VCaP (cell line): Measurements from ENCODE around the gene STOM.
A peak's percentile ranks its signal among the peaks of the same experiment; 100 is the strongest.

Experiments
- H3K27ac ChIP-seq: fragments of 450-650 bp; 2 replicates; pipeline ENCODE4 v1.5.1; 2017
- TF ChIP-seq, protein P1 (sequence below): fragments of 450-650 bp; conservative IDR thresholded peaks from 2 replicates; pipeline ENCODE4 v1.5.1; 2017; ENCODE audit warnings: mild to moderate bottlenecking, moderate library complexity

The STOM gene

DNA sequence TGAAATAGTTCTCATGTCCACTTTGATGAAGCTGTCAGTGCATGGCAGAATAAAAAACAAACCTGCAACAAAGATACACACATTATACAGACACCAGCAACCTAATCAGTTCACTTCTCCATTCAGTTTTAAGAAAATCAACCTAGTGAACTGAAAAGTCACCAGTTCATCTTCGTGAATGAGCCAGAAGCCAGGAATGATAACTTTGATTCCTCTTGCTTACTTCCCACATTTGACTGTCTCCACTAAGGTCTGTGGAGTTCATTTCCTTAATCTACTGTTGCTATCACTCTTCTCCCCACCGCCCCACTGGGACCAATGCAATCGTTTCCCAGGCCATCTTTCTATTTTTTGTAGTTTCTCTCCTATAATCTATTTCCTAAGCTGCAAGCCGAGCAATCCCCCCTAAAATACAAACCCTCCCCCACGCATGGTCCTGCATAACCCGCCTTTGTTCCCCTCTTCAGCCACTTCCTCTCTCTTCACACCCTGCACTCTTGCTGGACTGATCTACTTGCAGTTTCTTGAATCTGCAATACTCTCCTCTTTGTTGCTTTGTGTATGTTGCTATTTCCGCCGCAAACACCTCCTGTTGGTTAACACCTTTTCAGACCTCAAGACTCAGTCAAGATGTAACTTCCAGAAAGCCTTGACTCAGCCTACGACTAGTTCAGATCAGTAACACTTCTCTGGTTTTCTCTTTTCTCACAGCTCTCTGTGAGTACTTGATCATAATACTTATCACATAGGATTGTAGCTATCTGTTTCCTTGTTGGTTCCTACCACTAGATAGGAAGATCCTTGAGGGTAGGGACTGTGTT, 16.6 kb downstream of the STOM start:
- H3K27ac ChIP-seq = peak overlapping the region; percentile 6; the same call in 1 of the 2 replicates
- TF ChIP-seq, protein P1, sequence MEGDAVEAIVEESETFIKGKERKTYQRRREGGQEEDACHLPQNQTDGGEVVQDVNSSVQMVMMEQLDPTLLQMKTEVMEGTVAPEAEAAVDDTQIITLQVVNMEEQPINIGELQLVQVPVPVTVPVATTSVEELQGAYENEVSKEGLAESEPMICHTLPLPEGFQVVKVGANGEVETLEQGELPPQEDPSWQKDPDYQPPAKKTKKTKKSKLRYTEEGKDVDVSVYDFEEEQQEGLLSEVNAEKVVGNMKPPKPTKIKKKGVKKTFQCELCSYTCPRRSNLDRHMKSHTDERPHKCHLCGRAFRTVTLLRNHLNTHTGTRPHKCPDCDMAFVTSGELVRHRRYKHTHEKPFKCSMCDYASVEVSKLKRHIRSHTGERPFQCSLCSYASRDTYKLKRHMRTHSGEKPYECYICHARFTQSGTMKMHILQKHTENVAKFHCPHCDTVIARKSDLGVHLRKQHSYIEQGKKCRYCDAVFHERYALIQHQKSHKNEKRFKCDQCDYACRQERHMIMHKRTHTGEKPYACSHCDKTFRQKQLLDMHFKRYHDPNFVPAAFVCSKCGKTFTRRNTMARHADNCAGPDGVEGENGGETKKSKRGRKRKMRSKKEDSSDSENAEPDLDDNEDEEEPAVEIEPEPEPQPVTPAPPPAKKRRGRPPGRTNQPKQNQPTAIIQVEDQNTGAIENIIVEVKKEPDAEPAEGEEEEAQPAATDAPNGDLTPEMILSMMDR = no peak

DNA sequence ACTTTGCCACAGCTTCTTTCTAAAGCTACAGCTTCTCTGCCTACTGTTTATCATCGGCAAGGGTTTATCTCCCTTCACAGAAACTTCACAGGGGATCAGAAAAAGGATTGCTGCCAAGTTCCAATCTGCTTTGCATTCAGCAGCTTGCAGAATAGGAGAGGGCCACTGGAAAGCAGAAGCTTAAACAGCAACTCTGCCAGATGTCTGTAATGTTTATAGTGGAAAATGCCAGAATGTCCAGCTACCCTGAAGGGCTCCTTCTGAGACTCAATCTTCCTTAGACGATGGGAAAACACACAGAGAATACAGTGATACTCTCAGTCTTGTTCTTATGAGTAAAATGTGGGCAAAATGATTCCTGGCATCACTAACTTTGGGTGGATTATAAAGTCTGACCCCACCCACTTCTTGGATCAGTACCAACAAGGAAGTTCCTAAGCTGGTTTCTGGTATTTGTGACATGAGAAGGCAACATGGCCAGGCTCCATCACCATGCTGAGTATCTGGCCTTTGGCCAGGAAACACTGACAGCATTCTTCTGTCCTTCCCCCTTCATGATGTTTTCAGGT, 19.0 kb downstream of the STOM start:
- TF ChIP-seq, protein P1 = no peak
- peak overlapping the region; percentile 72 for H3K27ac ChIP-seq

DNA sequence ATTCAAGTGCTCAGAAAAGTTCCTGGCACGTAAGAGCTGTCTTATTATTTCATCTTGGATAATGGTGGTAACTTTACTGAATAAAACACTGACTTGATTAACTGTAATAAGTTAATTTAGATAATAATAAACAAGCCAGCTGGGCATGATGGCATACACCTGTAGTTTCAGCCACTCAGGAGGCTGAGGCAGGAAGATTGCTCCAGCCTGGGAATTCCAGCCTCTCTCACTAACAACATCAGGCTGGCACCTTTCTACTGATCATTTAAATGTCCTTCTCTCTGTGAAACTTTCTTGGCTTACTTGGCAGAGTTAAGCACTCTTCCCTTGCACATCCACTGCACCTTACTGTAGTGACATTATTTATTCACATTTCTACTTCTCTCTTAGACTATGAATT, 20.0 kb downstream of the STOM start:
- H3K27ac ChIP-seq = peak overlapping the region; percentile 72
- TF ChIP-seq, protein P1 = no peak

DNA sequence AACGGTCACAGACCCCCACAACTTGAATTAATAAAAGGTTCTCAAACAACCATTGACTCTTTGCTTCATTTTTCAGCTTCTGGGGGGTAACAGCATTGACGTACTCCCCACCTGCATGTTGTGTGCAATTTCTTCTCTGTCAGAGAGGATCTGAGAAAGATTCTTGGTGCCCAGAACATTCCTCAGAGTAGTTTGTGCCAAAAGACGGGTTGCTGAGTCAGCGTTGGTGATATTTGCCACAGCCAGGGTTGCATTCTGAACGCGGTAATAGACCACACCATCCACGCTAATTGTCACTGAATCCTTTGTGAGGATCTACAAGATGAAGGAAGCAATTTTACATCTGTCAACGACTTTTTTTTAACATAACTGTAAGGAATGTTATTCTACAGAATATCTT, 21.0 kb downstream of the STOM start:
- TF ChIP-seq, protein P1 = no peak
- H3K27ac ChIP-seq = no peak overlapping the region

DNA sequence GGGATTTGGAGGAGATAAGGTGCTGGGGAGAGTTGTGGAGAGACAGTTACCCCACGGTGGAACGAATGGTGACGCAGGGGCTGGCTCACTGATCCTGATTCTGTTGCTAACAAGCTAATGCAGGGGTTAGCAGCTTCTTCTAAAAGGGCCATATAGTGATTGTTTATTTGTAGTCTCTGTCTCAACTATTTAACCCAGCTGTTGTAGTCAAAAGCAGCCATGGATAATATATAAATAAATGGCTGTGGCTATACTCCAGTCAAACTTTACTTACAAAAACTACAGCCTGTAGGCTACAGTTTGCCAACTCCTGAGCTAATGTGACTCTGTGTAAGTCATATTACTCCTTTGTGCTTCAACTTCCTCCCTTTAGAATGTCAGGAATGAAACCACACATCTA, 21.8 kb downstream of the STOM start:
- TF ChIP-seq, protein P1 = no peak
- no peak overlapping the region for H3K27ac ChIP-seq

DNA sequence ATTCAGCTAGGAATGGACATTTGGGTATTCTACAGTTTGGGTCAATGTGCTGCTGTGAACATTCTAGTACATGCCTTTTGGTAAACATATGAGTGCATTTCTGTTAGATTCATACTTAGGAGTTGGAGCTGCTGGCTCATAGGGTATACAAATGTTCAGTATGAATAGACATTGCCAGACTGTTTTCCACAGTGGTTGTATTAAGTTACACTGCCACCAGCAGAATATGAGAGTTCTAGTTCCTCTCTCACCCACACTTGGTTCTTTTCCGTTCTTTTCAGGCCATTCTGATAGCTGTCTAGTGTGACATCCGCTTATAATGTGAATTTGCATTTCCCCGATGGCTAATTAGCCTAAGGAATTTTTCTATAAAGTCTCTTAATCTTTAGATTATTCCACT, 25.0 kb downstream of the STOM start:
- TF ChIP-seq, protein P1 = no peak
- peak overlapping the region; percentile 51 for H3K27ac ChIP-seq

DNA sequence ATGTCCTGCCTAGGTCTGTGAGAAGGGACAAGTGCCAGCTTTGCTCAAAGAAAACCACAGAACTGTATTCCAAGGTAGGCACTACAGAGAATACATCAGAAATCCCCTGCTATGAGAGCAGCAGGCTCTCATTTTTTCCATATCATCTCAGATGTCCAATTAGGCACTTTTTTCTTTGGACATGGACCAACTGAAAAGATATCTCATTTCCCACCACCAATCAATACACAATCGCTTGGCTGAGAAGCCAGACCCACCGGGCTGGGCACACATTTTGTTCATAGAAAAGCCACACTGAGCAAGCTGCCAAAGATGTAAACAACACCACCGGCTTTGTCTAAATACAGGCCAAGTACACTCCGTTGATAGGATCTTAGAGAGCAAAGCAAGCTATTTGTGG, 25.9 kb downstream of the STOM start:
- TF ChIP-seq, protein P1 = no peak
- peak overlapping the region; percentile 51 for H3K27ac ChIP-seq
